Uterus (tissue), 4 donors: ENCODE data around the gene BTN1A1. TPM values are rescaled to one million over a fixed set of nuclear protein-coding genes. Genes with fewer than 3 reads are reported as not detected.
A peak's percentile ranks its signal among the peaks of the same experiment; 100 is the strongest.

Source experiments
- DNase-seq, 2 donors: peaks; one replicate each; pipeline ENCODE4 v3.0.0-alpha.2; 2019 to 2020
- H3K27ac ChIP-seq, 2 donors: fragments of 200-600 bp; sonication (generic); 1 replicate in 1 of 2; 2 replicates in 1 of 2; pipeline ENCODE4 v1.5.1; 2016 to 2018
- H3K27me3 ChIP-seq, 2 donors: fragments of 200-600 bp; sonication (generic); one replicate each; pipeline ENCODE4 v1.5.1; 2018 to 2019; ENCODE audit warnings: control low read depth in 1 of 2
- H3K36me3 ChIP-seq, 2 donors: fragments of 200-600 bp; sonication (generic); one replicate each; pipeline ENCODE4 v1.5.1; 2019; ENCODE audit warnings: control low read depth in 1 of 2
- H3K4me1 ChIP-seq, 2 donors: fragments of 200-600 bp; sonication (generic); one replicate each; pipeline ENCODE4 v1.5.1; 2018 to 2019; ENCODE audit warnings: control low read depth in 1 of 2
- H3K4me3 ChIP-seq, 2 donors: fragments of 200-600 bp; sonication (generic); 1 replicate in 1 of 2; 2 replicates in 1 of 2; pipeline ENCODE4 v1.5.1; 2018 to 2019; ENCODE audit warnings: mild to moderate bottlenecking in 1 of 2
- H3K9me3 ChIP-seq, 2 donors: fragments of 200-600 bp; sonication (generic); one replicate each; pipeline ENCODE4 v1.5.1; 2019; ENCODE audit warnings: control low read depth in 1 of 2
- POLR2A ChIP-seq, 2 donors: fragments of 450-650 bp; IDR thresholded peaks; one replicate each; pipeline ENCODE4 v1.6.1; 2016; ENCODE audit warnings: antibody characterized with exemption in 2 of 2, mild to moderate bottlenecking in 1 of 2, moderate library complexity in 1 of 2
- intact Hi-C: fragments of 100-400 bp; cut with DNase I; formaldehyde crosslinking; loops from one replicate; pipeline ENCODE4 v1.15.1; 2023; ENCODE audit warnings: low total_unique reads
- small RNA-seq: library from RNA; depleted of rRNA; stranded (forward); fragments of <200 nt; gene quantifications from one replicate; pipeline ENCODE3, GENCODE V24; 2016
- total RNA-seq, 4 donors: library from RNA; depleted of rRNA in 3 of 4; stranded (reverse); fragments of >200 nt in 3 of 4; gene quantifications; one replicate each; pipeline versions ENCODE4 v1.1.0 to v1.2.4, GENCODE V29; 2014 to 2023
- TF ChIP-seq, protein P1 (sequence below), 4 experiments: fragments of 200-600 bp in 2 of 4; fragments of 450-650 bp in 2 of 4; sonication (generic) in 2 of 4; IDR thresholded peaks; one replicate each; pipeline ENCODE4 v1.5.1; 2016 to 2019; ENCODE audit warnings: antibody characterized with exemption in 4 of 4, mild to moderate bottlenecking in 2 of 4, moderate library complexity in 1 of 4
- donor health status: DM: yes; HTN: yes; CAD: no.

BTN1A1 gene
- total RNA-seq, 4 donors from 2014 or later, result 0.07 TPM; not detected in 3

DNA sequence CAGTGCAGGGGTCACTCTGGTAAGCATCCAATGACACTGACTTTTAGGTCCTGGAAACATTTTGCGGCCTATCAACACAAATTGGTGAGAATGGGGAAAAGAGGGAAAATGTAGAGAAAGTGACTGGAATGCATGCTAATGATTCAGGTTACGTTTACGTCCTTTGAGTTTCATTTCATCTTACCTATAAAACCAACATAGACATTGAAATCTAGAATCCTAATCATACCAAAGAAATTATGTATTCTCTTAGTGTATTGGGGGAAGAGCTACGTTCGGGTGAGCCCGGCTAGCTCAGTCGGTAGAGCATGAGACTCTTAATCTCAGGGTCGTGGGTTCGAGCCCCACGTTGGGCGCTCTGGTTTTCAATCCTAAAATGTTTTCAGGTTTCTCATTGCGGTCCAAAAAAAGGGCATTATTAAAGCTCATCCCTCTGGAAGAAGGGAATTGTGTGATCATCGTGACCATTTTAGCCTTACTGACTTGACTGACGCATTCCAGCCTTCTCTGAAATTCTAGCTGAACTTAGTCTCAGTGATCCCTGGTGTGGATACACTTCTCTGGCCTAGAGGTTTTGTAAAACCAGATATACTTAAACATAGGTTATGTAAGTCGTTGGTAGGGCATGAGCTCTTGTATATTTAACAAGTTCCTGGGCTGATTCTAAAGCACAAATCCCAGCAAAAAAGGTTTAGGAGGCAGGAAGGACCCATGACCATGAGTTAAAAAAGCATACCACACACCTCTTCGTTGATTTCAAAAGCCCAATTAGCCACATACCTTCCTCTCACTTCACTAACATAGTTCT is 56.4 kb downstream of the BTN1A1 start:
- no peaks in the 10 kb centered on the region for H3K9me3 ChIP-seq
- intact Hi-C loops, result no loop called here
- no peaks in the 10 kb centered on the region for H3K27me3 ChIP-seq
- H3K4me3 ChIP-seq, result no peak overlapping the region
- H3K36me3 ChIP-seq, result no peaks in the 10 kb centered on the region
- H3K27ac ChIP-seq, result peak overlapping the region in 1 of 2 donors; percentile 92
- no peak for TF ChIP-seq POLR2A (IDR thresholded peaks at IDR 0.05)
- TF ChIP-seq, protein P1, sequence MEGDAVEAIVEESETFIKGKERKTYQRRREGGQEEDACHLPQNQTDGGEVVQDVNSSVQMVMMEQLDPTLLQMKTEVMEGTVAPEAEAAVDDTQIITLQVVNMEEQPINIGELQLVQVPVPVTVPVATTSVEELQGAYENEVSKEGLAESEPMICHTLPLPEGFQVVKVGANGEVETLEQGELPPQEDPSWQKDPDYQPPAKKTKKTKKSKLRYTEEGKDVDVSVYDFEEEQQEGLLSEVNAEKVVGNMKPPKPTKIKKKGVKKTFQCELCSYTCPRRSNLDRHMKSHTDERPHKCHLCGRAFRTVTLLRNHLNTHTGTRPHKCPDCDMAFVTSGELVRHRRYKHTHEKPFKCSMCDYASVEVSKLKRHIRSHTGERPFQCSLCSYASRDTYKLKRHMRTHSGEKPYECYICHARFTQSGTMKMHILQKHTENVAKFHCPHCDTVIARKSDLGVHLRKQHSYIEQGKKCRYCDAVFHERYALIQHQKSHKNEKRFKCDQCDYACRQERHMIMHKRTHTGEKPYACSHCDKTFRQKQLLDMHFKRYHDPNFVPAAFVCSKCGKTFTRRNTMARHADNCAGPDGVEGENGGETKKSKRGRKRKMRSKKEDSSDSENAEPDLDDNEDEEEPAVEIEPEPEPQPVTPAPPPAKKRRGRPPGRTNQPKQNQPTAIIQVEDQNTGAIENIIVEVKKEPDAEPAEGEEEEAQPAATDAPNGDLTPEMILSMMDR (IDR thresholded peaks at IDR 0.05), result no peak
- no peaks in the 10 kb centered on the region for H3K4me1 ChIP-seq
- peak; percentile 65 to 71 for DNase-seq

Small RNA genes within 50 kb of the gene (small RNA-seq; reads per million reads assigned to genes)
- not detected for gene RNU6-502P

Other genes with a start within 250 kb of the BTN1A1 start
- gene BTN3A2, start 135.1 kb upstream of the BTN1A1 start, total RNA-seq, result 10 to 100 TPM in 3 of 4 donors, 1 to 10 TPM in 1; 8.7 to 70.6 (median 26.4) TPM
- gene BTN2A2, start 117.2 kb upstream of the BTN1A1 start, total RNA-seq, result 10 to 100 TPM in 2 of 4 donors, 1 to 10 TPM in 2; 6.5 to 24.3 (median 14.6) TPM
- gene BTN3A1, start 98.0 kb upstream of the BTN1A1 start, total RNA-seq, result 10 to 100 TPM in 3 of 4 donors, 1 to 10 TPM in 1; 9.1 to 64.2 (median 20.8) TPM
- 10 to 100 TPM in 2 of 4 donors, 1 to 10 TPM in 2; 7.2 to 44.4 (median 22.0) TPM for gene BTN3A3, start 59.8 kb upstream of the BTN1A1 start, total RNA-seq
- 10 to 100 TPM; 12.6 to 54.8 (median 26.1) TPM for gene BTN2A1, start 42.3 kb upstream of the BTN1A1 start, total RNA-seq
- gene HMGN4, start 38.1 kb downstream of the BTN1A1 start, total RNA-seq, result 10 to 100 TPM; 14.6 to 89.0 (median 73.3) TPM
- 10 to 100 TPM; 10.5 to 18.7 (median 16.1) TPM for gene ABT1, start 96.7 kb downstream of the BTN1A1 start, total RNA-seq
- gene ZNF322, start 159.4 kb downstream of the BTN1A1 start, total RNA-seq, result 100 to 1,000 TPM in 1 of 4 donors, 10 to 100 TPM in 3; 38.7 to 184 (median 61.5) TPM